Measurements from ENCODE around the gene SLC25A43.

- no peak for TF ChIP-seq CTCF (IDR thresholded peaks at IDR 0.05)
- TF ChIP-seq JUN (IDR thresholded peaks at IDR 0.05): no peak
- no peak for TF ChIP-seq HMGXB4 (CRISPR knock-in tag; IDR thresholded peaks at IDR 0.05; ENCODE audit: borderline replicate concordance)
- TF ChIP-seq POLR2A (IDR thresholded peaks at IDR 0.05; ENCODE audit: low read length): no peak
- TF ChIP-seq EHF (CRISPR knock-in tag; IDR thresholded peaks at IDR 0.05): no peak
- no peak for TF ChIP-seq NFE2L2 (conservative IDR thresholded peaks at IDR 0.05; ENCODE audit: low read length)
- no peak for TF ChIP-seq BCL3 (IDR thresholded peaks at IDR 0.05)
Measured at GRCh38 chrX:119501511-119502148, 102.5 kb downstream of the SLC25A43 start.
